Central memory CD4-positive, alpha-beta T cell (primary cell): ENCODE results near the gene RNF141.

ENCODE experiments used
- DNase-seq: peaks from one replicate; pipeline ENCODE4 v3.0.0; 2022

RNF141 gene

GRCh38 chr11:10561043-10561818 is 20.2 kb upstream of the RNF141 start:
- DNase-seq = no peak

DNA sequence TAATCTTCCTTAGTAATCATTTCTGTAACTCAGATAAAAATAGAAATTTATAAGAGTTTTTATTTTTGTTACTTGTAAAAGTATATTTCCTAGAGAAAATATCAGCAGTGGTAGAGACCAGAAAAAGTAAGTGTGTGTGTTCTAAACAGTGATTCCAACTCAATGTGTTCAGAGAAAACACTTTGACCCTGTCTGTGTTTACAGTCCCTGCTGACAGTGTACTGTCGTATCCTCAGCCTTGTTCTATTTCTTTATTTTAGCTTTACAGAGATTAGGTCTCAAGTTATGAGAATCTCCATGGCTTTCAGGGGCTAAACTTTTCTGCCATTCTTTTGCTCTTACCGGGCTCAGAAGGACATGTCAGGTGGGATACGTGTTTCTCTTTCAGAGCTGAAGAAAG is 17.3 kb upstream of the RNF141 start:
- no peak for DNase-seq

DNA sequence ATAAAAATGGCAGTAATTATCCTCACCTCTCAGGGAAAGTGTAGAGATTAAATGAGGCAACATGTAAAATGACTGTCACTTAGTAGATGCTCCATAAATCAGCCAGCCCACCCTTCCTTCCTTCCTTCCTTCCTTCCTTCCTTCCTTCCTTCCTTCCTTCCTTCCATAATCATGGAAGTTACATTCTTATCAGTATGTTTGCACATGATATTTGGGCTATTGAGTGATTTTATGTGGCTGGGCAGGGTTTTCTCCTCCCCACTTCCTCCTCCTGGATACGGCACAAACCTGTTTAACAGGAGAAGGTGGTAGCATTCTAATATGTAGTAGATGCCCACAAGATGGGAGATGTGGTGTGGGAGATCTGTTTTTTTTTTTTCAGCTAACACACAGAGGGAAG is 15.6 kb upstream of the RNF141 start:
- DNase-seq = no peak

- no peak for DNase-seq
Measured at GRCh38 chr11:10551845-10552352, 10.9 kb upstream of the RNF141 start.

DNA sequence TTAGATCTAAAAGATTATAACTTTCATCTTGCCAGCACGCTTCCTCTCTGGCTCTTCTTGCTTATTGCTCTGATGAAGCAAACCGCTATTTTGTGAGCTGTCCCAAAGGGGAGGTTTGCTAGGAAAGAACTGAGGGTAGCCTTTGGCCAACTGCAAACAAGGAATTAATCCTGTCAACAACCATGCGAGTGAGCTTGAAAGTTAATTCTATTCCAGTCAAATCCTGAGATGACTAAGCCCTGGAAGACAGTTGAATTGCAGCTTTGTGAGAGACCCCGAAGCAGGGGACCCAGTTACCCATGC is 10.3 kb upstream of the RNF141 start:
- DNase-seq = no peak

GRCh38 chr11:10550503-10551289 is 9.7 kb upstream of the RNF141 start:
- DNase-seq = no peak

DNA sequence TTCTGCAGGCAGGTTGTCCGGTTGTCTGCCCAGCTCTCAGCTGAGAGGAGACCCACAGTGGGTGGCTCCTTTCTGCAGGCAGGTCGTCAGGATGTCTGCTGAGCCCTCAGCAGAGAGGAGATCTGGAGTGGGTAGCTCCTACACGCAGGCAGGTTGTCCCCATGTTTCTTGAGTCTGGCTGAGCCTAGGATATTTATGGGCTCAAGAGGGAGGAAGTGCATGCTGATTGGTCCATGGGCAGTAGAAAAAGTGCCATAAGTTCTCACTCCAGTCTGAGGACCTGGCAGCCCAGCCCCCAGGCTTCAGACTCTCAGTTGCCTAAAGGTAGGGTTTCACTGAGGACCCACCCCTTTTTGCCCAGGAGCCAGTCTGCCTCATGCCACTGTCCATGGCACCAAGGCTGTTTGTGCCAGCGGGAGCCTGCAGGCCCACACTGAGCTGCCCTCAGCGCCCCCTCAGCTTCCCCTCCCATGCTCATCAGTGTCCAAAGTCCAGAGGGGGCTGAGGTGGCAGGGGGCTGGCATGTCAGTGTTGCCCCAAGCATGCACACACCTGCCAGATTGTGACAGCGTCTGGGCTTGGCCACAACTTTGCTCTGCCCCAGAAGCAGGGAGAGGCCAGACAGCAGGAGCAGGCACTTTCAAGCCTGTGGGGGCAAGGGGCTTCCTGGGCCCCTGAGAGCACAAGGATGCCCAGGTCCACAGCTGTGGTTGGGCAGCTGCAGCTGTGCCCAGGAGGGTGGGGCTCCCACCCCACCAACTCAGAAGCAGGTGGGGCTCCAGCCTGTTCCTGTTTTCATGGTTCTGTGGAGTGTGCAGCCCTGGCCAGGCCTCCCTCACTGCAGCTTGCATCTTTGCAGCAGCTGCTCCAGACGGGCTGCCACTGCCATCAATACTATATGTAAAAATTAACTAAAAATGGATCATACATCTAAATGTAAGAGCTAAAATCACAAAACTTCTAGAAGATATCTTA is 3.8 kb upstream of the RNF141 start:
- no peak for DNase-seq

- no peak for DNase-seq
Measured at GRCh38 chr11:10543782-10544181, 2.8 kb upstream of the RNF141 start.

DNA sequence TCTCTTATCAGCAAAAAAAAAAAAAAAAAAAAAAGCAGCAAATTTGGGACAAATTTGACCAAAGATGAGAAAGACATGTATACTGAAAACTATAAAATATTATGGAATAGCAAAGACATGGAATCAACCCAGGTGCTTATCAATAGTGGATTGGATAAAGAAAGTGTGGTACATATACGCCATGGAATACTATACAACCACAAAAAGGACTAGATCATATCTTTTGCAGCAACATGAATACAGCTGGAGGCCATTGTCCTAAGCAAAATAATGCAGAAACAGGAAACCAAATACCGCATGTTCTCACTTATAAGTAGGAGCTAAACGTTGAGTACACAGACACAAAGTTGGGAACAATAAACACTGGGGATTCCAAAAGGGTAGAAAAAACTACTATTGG is 1.8 kb upstream of the RNF141 start:
- no peak for DNase-seq

- DNase-seq = peak; percentile 1
Measured at GRCh38 chr11:10541561-10541930, 559 bp upstream of the RNF141 start.

- no peak for DNase-seq
Measured at GRCh38 chr11:10540546-10540914, 457 bp downstream of the RNF141 start.

GRCh38 chr11:10539339-10539738 is 1.6 kb downstream of the RNF141 start:
- no peak for DNase-seq

- no peak for DNase-seq
Measured at GRCh38 chr11:10538924-10539323, 2.1 kb downstream of the RNF141 start.

- no peak for DNase-seq
Measured at GRCh38 chr11:10537600-10537999, 3.4 kb downstream of the RNF141 start.

DNA sequence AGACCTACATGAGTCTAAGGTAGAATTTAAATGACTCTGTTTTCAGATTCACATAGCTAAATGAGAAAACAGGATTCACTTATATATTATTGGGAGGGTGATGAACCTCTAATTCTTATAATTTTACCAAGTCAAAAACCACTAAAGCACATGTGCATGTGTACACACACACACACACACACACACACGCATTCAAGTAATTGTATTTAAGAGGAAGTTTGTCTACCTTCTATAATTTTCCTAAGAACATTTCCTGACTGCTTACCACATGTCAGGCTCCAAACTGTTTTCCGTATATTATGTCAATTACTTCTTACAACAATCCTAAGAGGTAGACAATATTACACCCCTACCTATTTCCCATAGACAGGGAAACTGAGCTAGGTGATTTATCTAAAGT is 6.7 kb downstream of the RNF141 start:
- no peak for DNase-seq

DNA sequence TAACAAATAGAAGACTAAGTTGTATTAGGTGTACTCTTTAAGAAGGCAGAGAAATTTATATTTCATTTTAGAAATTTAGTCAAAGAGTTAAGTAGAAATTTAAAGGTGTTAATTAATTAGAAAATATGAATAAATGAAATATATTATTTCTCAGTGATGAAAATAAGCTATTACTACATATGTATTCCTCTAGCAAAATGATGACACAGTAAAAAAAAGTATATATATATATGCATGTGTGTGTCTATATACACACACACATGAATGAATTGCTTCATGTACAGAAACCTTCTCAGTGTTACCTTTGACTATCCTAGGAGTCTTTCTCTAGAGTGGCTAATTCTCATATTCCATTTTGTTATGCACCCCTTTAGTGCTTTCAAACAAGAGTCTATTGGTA is 7.7 kb downstream of the RNF141 start:
- DNase-seq = no peak

DNA sequence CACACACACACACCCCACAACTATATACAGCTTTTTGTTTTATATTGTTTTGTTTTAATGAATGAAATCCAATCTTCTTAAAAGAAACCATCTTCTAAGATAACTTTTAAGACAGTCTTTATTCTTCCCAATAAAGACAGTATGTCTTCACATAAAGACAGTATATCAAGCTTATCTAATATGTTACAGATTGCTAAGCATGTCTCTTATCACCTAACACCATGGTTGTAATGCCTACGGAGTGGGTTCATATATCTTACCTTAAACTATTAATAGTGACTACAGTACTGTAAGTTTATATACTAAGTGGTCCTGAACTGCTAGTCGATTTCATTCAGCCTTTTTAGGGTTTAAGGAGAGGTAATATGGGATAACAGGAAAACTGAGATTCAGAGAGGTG is 8.5 kb downstream of the RNF141 start:
- no peak for DNase-seq

GRCh38 chr11:10529279-10529678 is 11.7 kb downstream of the RNF141 start:
- DNase-seq = no peak

GRCh38 chr11:10528121-10528520 is 12.9 kb downstream of the RNF141 start:
- DNase-seq = no peak

- no peak for DNase-seq
Measured at GRCh38 chr11:10526974-10527918, 13.7 kb downstream of the RNF141 start.

- DNase-seq = no peak
Measured at GRCh38 chr11:10524471-10524870, 16.5 kb downstream of the RNF141 start.

DNA sequence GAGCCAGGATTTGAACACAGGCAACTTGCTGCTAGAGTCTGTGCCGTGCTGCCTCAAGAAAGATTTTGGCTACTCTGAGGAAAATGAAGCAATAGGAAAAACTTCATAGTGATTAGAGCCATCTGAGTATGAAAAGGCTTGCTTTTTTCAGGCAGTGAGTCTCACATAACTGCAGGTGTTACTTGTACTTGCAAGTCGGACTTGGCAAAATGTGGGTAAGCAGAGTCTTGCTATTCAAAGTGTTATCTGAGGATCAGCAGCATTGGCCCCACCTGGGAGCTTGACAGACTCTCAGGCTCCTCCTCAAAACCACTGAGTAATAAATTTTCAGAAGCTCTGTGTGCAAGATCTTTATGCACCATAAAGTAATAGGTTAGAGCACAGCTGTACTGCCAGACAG is 18.1 kb downstream of the RNF141 start:
- no peak for DNase-seq
